AG04449 (cell line): ENCODE measurements around the gene TMED5.

Source experiments
- CTCF ChIA-PET: fragments of 350-600 bp; formaldehyde crosslinking; extraction: SDS; loops from one replicate; lab custom pipeline; 2021; ENCODE audit warnings: antibody characterized with exemption; lab: Yijun Ruan, JAX
- POLR2A ChIA-PET: fragments of 400-600, 350-600 bp; formaldehyde crosslinking; extraction: SDS; loops from one replicate; lab custom pipeline; 2020; ENCODE audit warnings: antibody characterized with exemption, inconsistent platforms; lab: Yijun Ruan, JAX
- DNase-seq: peaks from one replicate; pipeline ENCODE4 v3.0.0-alpha.2; 2010; ENCODE audit warnings: low read depth, low spot score
- H3K4me3 ChIP-seq: 2 replicates; pipeline ENCODE4 v1.5.1; 2011; ENCODE audit warnings: low read depth, mild to moderate bottlenecking, control low read depth, low read length
- TF ChIP-seq, protein P1 (sequence below): IDR thresholded peaks from one replicate; pipeline ENCODE4 v1.5.1; 2011; ENCODE audit warnings: mild to moderate bottlenecking, moderate library complexity, low read length, control low read depth, inconsistent platforms; ENCODE audit not compliant: insufficient read depth; ENCODE audit errors: missing control alignments

TMED5 gene

GRCh38 chr1:93136445-93136844 lies 43.8 kb downstream of the TMED5 start:
- POLR2A ChIA-PET, result no interaction called here
- CTCF ChIA-PET, result no interaction called here
- TF ChIP-seq, protein P1, sequence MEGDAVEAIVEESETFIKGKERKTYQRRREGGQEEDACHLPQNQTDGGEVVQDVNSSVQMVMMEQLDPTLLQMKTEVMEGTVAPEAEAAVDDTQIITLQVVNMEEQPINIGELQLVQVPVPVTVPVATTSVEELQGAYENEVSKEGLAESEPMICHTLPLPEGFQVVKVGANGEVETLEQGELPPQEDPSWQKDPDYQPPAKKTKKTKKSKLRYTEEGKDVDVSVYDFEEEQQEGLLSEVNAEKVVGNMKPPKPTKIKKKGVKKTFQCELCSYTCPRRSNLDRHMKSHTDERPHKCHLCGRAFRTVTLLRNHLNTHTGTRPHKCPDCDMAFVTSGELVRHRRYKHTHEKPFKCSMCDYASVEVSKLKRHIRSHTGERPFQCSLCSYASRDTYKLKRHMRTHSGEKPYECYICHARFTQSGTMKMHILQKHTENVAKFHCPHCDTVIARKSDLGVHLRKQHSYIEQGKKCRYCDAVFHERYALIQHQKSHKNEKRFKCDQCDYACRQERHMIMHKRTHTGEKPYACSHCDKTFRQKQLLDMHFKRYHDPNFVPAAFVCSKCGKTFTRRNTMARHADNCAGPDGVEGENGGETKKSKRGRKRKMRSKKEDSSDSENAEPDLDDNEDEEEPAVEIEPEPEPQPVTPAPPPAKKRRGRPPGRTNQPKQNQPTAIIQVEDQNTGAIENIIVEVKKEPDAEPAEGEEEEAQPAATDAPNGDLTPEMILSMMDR, result no peak
- H3K4me3 ChIP-seq, result no peak overlapping the region
- DNase-seq, result no peak

DNA sequence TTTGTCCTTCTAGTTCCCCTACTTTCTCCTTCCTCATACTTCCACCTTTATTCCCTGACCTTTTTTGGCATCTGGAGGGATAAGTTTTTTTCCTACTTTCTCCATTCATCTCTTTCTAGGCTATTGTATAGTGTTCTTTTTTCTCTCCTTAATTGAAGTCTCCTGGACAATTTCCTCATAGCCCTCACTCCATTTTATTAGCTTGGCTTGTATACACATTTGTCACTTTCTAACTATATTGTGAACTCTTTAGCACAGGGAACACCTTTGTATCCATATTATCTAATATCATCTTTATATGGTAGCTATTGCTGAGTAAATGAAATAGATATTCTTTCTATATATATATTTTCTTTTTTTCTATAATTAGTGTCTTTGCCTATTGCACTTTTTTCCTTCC lies 47.6 kb downstream of the TMED5 start:
- ChIA-PET POLR2A (no interaction called here), CTCF (no interaction called here)
- TF ChIP-seq, protein P1, result no peak

GRCh38 chr1:93129507-93130099 lies 50.6 kb downstream of the TMED5 start:
- ChIA-PET CTCF (interaction anchor here (0.6 kb wide), 1 partner anchor 68 kb away, joined by 3 read pairs; no protein-coding TSS in a partner anchor), POLR2A (no interaction called here)
- no peak overlapping the region for H3K4me3 ChIP-seq
- TF ChIP-seq, protein P1, result no peak
- no peak for DNase-seq

More for the DNA sequence above, 47.6 kb downstream of the TMED5 start:
- no peak for DNase-seq
- no peak overlapping the region for H3K4me3 ChIP-seq

DNA sequence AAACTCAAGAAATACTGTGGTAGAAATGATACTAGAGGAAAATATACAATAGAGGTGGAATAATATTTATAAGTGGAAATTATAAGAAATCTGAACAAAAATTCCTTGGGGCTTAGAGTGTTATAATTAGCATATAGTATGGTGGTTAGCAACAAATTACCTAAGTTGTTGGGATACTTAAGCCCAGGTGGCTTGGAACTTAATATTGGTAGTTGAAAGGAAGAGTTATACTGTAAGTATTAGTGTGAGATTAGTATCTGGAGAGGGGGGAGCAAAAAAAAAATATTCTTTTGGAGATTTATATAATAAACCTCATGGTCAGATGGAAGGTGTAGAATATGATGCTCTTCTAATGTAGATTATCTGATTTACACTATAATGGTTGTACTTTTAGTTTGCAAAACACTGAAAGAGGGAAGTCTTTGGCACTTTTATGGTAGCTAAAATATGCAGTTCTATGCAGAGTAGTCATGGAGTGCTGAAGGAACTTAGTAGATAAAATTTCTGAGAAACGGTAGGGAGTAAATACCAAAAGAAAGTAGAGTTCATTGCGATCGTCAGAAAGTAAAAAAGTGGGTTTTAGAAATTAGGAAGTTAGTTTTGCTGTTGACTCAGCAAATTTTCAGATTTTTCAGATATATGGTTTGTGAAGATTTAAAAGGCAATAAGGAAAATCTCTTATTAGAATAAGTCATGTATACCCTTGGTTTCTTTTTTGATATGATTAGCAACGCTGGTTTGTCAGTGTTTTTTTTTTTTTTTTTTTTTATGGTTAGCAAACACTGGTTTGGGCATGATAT lies 55.5 kb downstream of the TMED5 start:
- H3K4me3 ChIP-seq, result no peak overlapping the region
- POLR2A ChIA-PET, result no interaction called here
- CTCF ChIA-PET, result no interaction called here
- TF ChIP-seq, protein P1, result no peak
- no peak for DNase-seq

- no peak overlapping the region for H3K4me3 ChIP-seq
- CTCF ChIA-PET, result no interaction called here
- POLR2A ChIA-PET, result no interaction called here
- TF ChIP-seq, protein P1, result no peak
- DNase-seq, result no peak
These were observed 56.9 kb downstream of the TMED5 start for GRCh38 chr1:93123201-93123783.

DNA sequence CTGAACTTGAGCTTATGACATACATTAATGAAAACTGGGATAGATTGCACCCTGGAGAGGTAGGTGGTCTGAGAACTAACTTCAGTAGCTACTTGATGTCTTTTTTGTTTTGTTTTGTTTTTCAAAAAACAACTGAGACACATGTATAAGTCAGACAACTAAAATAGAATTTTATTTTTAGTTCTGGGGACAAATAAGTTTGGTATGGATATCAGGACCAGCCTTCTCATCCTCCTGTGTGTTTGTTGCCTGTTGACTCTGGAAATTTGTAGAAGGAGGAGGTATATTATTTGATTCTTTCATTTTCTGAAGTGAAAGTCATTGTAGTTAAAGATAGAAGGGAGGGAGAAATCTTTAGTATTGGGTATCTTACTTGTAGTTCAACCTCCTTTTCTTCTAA lies 59.6 kb downstream of the TMED5 start:
- POLR2A ChIA-PET, result no interaction called here
- DNase-seq, result no peak
- H3K4me3 ChIP-seq, result no peak overlapping the region
- CTCF ChIA-PET, result no interaction called here
- TF ChIP-seq, protein P1, result no peak
